NCI-H2227 (cell line): Measurements from ENCODE around the gene ARMC2.
A peak's percentile ranks its signal among the peaks of the same experiment; 100 is the strongest.

Experiments
- DNase-seq: peaks from one replicate; lab custom pipeline; 2025; ENCODE audit not compliant: unreplicated experiment; lab: John Stamatoyannopoulos, UW

ARMC2 gene

GRCh38 chr6:108983151-108983550 lies 134.9 kb downstream of the ARMC2 start:
- no peak for DNase-seq

- DNase-seq: no peak
Observed at GRCh38 chr6:108985301-108985700, 137.1 kb downstream of the ARMC2 start.

GRCh38 chr6:108987156-108987555 lies 138.9 kb downstream of the ARMC2 start:
- DNase-seq: no peak

GRCh38 chr6:108988296-108988695 lies 140.1 kb downstream of the ARMC2 start:
- no peak for DNase-seq

- no peak for DNase-seq
Observed at GRCh38 chr6:108988765-108989164, 140.5 kb downstream of the ARMC2 start.

GRCh38 chr6:108989700-108990099 lies 141.5 kb downstream of the ARMC2 start:
- no peak for DNase-seq

GRCh38 chr6:108993876-108994275 lies 145.7 kb downstream of the ARMC2 start:
- no peak for DNase-seq

- no peak for DNase-seq
Observed at GRCh38 chr6:108995296-108995695, 147.1 kb downstream of the ARMC2 start.

- DNase-seq: no peak
Observed at GRCh38 chr6:108996208-108996607, 148.0 kb downstream of the ARMC2 start.

GRCh38 chr6:108998485-108998884 lies 150.3 kb downstream of the ARMC2 start:
- no peak for DNase-seq

GRCh38 chr6:108999428-108999827 lies 151.2 kb downstream of the ARMC2 start:
- DNase-seq: no peak

- DNase-seq: no peak
Observed at GRCh38 chr6:109000289-109000688, 152.1 kb downstream of the ARMC2 start.

- peak; percentile 4 for DNase-seq
Observed at GRCh38 chr6:109001291-109001894, 153.2 kb downstream of the ARMC2 start.

GRCh38 chr6:109002051-109002697 lies 154.0 kb downstream of the ARMC2 start:
- no peak for DNase-seq

- DNase-seq: no peak
Observed at GRCh38 chr6:109002882-109003281, 154.7 kb downstream of the ARMC2 start.

GRCh38 chr6:109006818-109007217 lies 158.6 kb downstream of the ARMC2 start:
- no peak for DNase-seq

- DNase-seq: no peak
Observed at GRCh38 chr6:109007521-109007920, 159.3 kb downstream of the ARMC2 start.

GRCh38 chr6:109008054-109008453 lies 159.8 kb downstream of the ARMC2 start:
- no peak for DNase-seq

- DNase-seq: peak; percentile 55
Observed at GRCh38 chr6:109008537-109009235, 160.5 kb downstream of the ARMC2 start.

- DNase-seq: peak; percentile 90
Observed at GRCh38 chr6:109009236-109009961, 161.2 kb downstream of the ARMC2 start.

- no peak for DNase-seq
Observed at GRCh38 chr6:109009962-109010704, 161.9 kb downstream of the ARMC2 start.
